ENCODE data around the gene POLR1A. TPM values are rescaled to one million over a fixed set of nuclear protein-coding genes. Genes with fewer than 3 reads are reported as not detected.

POLR1A gene
- total RNA-seq, 1 experiment from 2014 or later, result 62.7 TPM

- Histone ChIP-seq H4K91ac (ENCODE audit: insufficient read length, low read depth, low read length) (no peak overlapping the region), H3K79me2 (ENCODE audit: insufficient read depth, low read length) (no peaks in the 10 kb centered on the region), H3K23me2 (ENCODE audit: insufficient read length, low read depth, low read length, poor library complexity, severe bottlenecking) (no peaks in the 10 kb centered on the region), H2BK120ac (ENCODE audit: low read depth, low read length, poor library complexity, severe bottlenecking) (no peak overlapping the region), H3K4ac (ENCODE audit: low read depth, low read length) (no peak overlapping the region), H3K27me3 (ENCODE audit: insufficient read depth, low read length) (no peaks in the 10 kb centered on the region), H4K5ac (ENCODE audit: insufficient read length, low read depth, low read length) (no peak overlapping the region), H3K9me3 (ENCODE audit: control insufficient read depth, low read depth, low read length) (no peaks in the 10 kb centered on the region), H2BK15ac (ENCODE audit: low read depth, low read length) (no peak overlapping the region), H3K18ac (ENCODE audit: insufficient read length, low read depth, low read length) (no peak overlapping the region), H3K4me1 (ENCODE audit: insufficient read depth, low read length) (no peaks in the 10 kb centered on the region), H3K4me2 (ENCODE audit: insufficient read depth, insufficient read length, low read length) (no peak overlapping the region), H2AFZ (ENCODE audit: low read length) (no peak overlapping the region), H2BK12ac (ENCODE audit: insufficient read length, low read depth, low read length) (no peak overlapping the region), H3K56ac (ENCODE audit: insufficient read length, low read depth, low read length) (no peak overlapping the region), H4K20me1 (ENCODE audit: control insufficient read depth, insufficient read depth, insufficient read length) (no peaks in the 10 kb centered on the region), H3K14ac (ENCODE audit: insufficient read depth, low read length) (no peak overlapping the region), H2BK20ac (ENCODE audit: low read depth, low read length, poor library complexity, severe bottlenecking) (no peak overlapping the region), H3T11ph (ENCODE audit: low read length) (no peak overlapping the region), H3K9ac (ENCODE audit: extremely low read depth, insufficient read length, low read length) (no peak overlapping the region), H2AK5ac (ENCODE audit: insufficient read length, low read length) (no peak overlapping the region), H4K8ac (replicated peaks; ENCODE audit: insufficient read length, low read depth, low read length) (no peak overlapping the region), H2BK5ac (ENCODE audit: insufficient read length, low read length) (no peak overlapping the region), H3K27ac (ENCODE audit: insufficient read length, low read depth, low read length) (no peak overlapping the region), H3K23ac (ENCODE audit: insufficient read length, low read depth, low read length) (no peak overlapping the region), H3K79me1 (ENCODE audit: insufficient read depth, low read depth, low read length, poor library complexity, severe bottlenecking) (no peaks in the 10 kb centered on the region)
- peaks cover 62 to 94% (median 86%) of the 10 kb centered on the region in 3 experiments; a peak in 6 of 7 replicates for H3K36me3 Mint-ChIP-seq (ENCODE audit: insufficient read depth in 1 of 3, low read depth in 3 of 3)
- H3K4me1 Mint-ChIP-seq, result no peaks in the 10 kb centered on the region
- no peaks in the 10 kb centered on the region for H3K27me3 Mint-ChIP-seq (ENCODE audit: low read depth)
- no peak overlapping the region for H3K4me3 Mint-ChIP-seq
- DNase-seq, result no peak
- WGBS (ENCODE audit: extremely low coverage, insufficient read length, low lambda C conversion rate), result no CpG with 5 or more reads among the region's 15 CpGs
- H3K9me3 Mint-ChIP-seq, result peaks cover 0 to 3% of the 10 kb centered on the region in 2 experiments; a peak in 1 of 5 replicates
- no peak for TF ChIP-seq CTCF (conservative IDR thresholded peaks at IDR 0.05)
- no peak overlapping the region for H3K27ac Mint-ChIP-seq
Measured at GRCh38 chr2:86074811-86075210, 30.9 kb downstream of the POLR1A start.
